Keratinocyte (primary cell): Measurements from ENCODE around the gene PGS1. TPM values are rescaled to one million over a fixed set of nuclear protein-coding genes. Genes with fewer than 3 reads are reported as not detected.

ENCODE experiments used
- DNase-seq: peaks from one replicate; pipeline ENCODE4 v3.0.0-alpha.2; 2011; ENCODE audit warnings: low read depth, missing footprints, low spot score
- FAIRE-seq: peaks from 2 replicates; lab custom pipeline; 2011; peaks lifted over from hg19 to GRCh38; lab: Jason Lieb, UNC
- H2AFZ ChIP-seq: 2 replicates; pipeline ENCODE4 v1.6.0; 2012; ENCODE audit warnings: low read length, control low read depth, inconsistent platforms; ENCODE audit not compliant: control insufficient read depth
- H3K27ac ChIP-seq: 2 replicates; pipeline ENCODE4 v1.5.1; 2011; ENCODE audit warnings: low read length; ENCODE audit not compliant: control insufficient read depth, insufficient read depth
- H3K27me3 ChIP-seq: 3 replicates; pipeline ENCODE4 v1.6.0; 2011; ENCODE audit warnings: low read length; ENCODE audit not compliant: control insufficient read depth, insufficient read depth; ENCODE audit errors: extremely low read depth
- H3K36me3 ChIP-seq, 2 experiments: 2 replicates in 1 of 2; 3 replicates in 1 of 2; pipeline ENCODE4 v1.5.1; 2011; ENCODE audit warnings: low read length in 2 of 2, mild to moderate bottlenecking in 1 of 2; ENCODE audit not compliant: control insufficient read depth in 2 of 2, insufficient read depth in 2 of 2; ENCODE audit errors: extremely low read depth in 1 of 2
- H3K4me1 ChIP-seq: 3 replicates; pipeline ENCODE4 v1.5.1; 2011; ENCODE audit warnings: low read length; ENCODE audit not compliant: control insufficient read depth, insufficient read depth; ENCODE audit errors: extremely low read depth
- H3K4me2 ChIP-seq: 3 replicates; pipeline ENCODE4 v1.6.0; 2011; ENCODE audit warnings: low read depth, low read length; ENCODE audit not compliant: control insufficient read depth, insufficient read depth; ENCODE audit errors: extremely low read depth
- H3K4me3 ChIP-seq, 3 experiments: fragments of 200-600 bp in 1 of 3; sonication (generic) in 1 of 3; 2 replicates in 2 of 3; 3 replicates in 1 of 3; pipeline ENCODE4 v1.5.1; 2011 to 2016; ENCODE audit warnings: low read length in 3 of 3, mild to moderate bottlenecking in 3 of 3, control low read depth in 2 of 3, inconsistent platforms in 1 of 3, low read depth in 1 of 3, mixed read lengths in 1 of 3, mixed run types in 1 of 3, moderate library complexity in 1 of 3; ENCODE audit not compliant: control insufficient read depth in 2 of 3, insufficient read depth in 2 of 3; ENCODE audit errors: extremely low read depth in 1 of 3
- H3K79me2 ChIP-seq: 2 replicates; pipeline ENCODE4 v1.6.0; 2012; ENCODE audit warnings: low read length; ENCODE audit not compliant: control insufficient read depth, insufficient read depth
- H3K9ac ChIP-seq: 3 replicates; pipeline ENCODE4 v1.6.0; 2011; ENCODE audit warnings: low read length; ENCODE audit not compliant: control insufficient read depth, insufficient read depth; ENCODE audit errors: extremely low read depth
- H3K9me1 ChIP-seq: 3 replicates; pipeline ENCODE4 v1.6.0; 2011; ENCODE audit warnings: low read length; ENCODE audit not compliant: control insufficient read depth, insufficient read depth; ENCODE audit errors: extremely low read depth
- H3K9me3 ChIP-seq: 2 replicates; pipeline ENCODE4 v1.5.1; 2012; ENCODE audit warnings: low read depth, low read length; ENCODE audit not compliant: control insufficient read depth
- H4K20me1 ChIP-seq: 3 replicates; pipeline ENCODE4 v1.6.0; 2011; ENCODE audit warnings: low read length; ENCODE audit not compliant: control insufficient read depth, insufficient read depth; ENCODE audit errors: extremely low read depth
- CTCF ChIP-seq, 3 experiments: IDR thresholded peaks in 1 of 3; conservative IDR thresholded peaks in 1 of 3; optimal IDR thresholded peaks in 1 of 3; 2 replicates in 2 of 3; 3 replicates in 1 of 3; pipeline versions ENCODE3 to v1.5.1; 2011; ENCODE audit warnings: low read length in 3 of 3, mild to moderate bottlenecking in 3 of 3, moderate library complexity in 2 of 3, control low read depth in 1 of 3, inconsistent platforms in 1 of 3; ENCODE audit not compliant: insufficient read depth in 2 of 3; ENCODE audit errors: extremely low read depth in 1 of 3
- EZH2 ChIP-seq: IDR thresholded peaks from one replicate; pipeline ENCODE4 v1.6.1; 2012; ENCODE audit warnings: inconsistent platforms, mild to moderate bottlenecking, low read length, moderate library complexity
- dilution Hi-C: fragments of 300-500 bp; cut with MboI; formaldehyde crosslinking; loops from one replicate; pipeline ENCODE4 v1.7.0; 2020; ENCODE audit warnings: low sequenced_read_pairs; ENCODE audit not compliant: extremely low pct_ligation_motif_present
- polyA plus RNA-seq, 5 experiments: library from polyadenylated mRNA; depleted of rRNA in 3 of 5; stranded (reverse) in 3 of 5; stranded (forward) in 1 of 5; unstranded in 1 of 5; fragments of >200 nt; gene quantifications; 1 replicate in 1 of 5; 2 replicates in 3 of 5; 3 replicates in 1 of 5; pipeline versions ENCODE4 v1.2.1 to v1.2.3, GENCODE V29; 2011 to 2012; ENCODE audit warnings: missing spikeins in 2 of 5, low read depth in 1 of 5, low replicate concordance in 1 of 5

The PGS1 gene
- polyA plus RNA-seq, 1 donor (not counting 4 experiments of a cell fraction or from before 2014, with no cell fraction given) = 19.6 TPM

DNA sequence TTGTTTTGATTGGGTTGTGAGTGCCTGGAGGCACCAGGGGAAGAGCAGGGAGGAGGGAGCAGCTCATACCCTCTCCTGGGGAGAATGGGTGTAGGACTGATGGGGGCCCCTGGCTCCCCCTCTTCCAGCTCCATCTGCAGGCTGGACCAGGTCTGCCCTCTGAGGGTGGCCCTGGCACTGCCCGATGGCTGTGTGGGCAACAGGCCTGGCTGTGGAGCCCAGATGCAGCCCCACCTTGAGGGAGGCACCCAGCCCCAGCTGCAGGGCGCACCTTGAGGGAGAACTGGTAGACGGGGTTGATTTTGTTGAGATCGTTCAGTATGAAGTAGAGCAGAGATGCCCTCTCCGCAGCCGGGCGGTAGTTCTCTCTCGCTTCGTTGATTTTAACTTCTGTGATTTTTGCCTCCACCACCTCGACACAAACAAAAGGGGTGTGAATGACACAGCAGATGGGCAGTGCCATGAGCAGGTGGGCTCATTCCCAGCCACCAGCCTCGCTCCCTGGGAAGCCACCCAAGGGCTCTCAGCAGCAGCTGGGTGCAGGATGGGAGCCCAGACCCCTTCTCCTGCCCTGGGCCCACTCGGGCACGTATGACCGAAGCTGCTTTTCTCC, 71.6 kb downstream of the PGS1 start:
- no peak for DNase-seq
- H3K4me1 ChIP-seq = no peaks in the 10 kb centered on the region
- H3K27me3 ChIP-seq = no peaks in the 10 kb centered on the region
- H3K9me3 ChIP-seq = no peaks in the 10 kb centered on the region
- H3K4me3 ChIP-seq = no peak overlapping the region
- no peaks in the 10 kb centered on the region for H3K9me1 ChIP-seq
- no peak for FAIRE-seq
- H2AFZ ChIP-seq = no peak overlapping the region
- no peaks in the 10 kb centered on the region for H3K79me2 ChIP-seq
- no peaks in the 10 kb centered on the region for H4K20me1 ChIP-seq
- no peaks in the 10 kb centered on the region for H3K36me3 ChIP-seq
- TF ChIP-seq CTCF (optimal IDR thresholded peaks at IDR 0.05 in 1 of 3, IDR thresholded peaks at IDR 0.05 in 1 of 3, conservative IDR thresholded peaks at IDR 0.05 in 1 of 3; ENCODE audit: extremely low read depth in 1 of 3, insufficient read depth in 2 of 3, low read length in 3 of 3) (no peak), EZH2 (no peak)
- dilution Hi-C loops = no loop called here
- no peak overlapping the region for H3K27ac ChIP-seq
- H3K4me2 ChIP-seq = no peak overlapping the region
- H3K9ac ChIP-seq = no peak overlapping the region

- FAIRE-seq (no peak), DNase-seq (no peak)
- no peaks in the 10 kb centered on the region for H3K27me3 ChIP-seq
- no peaks in the 10 kb centered on the region for H4K20me1 ChIP-seq
- H3K27ac ChIP-seq = no peak overlapping the region
- TF ChIP-seq CTCF (optimal IDR thresholded peaks at IDR 0.05 in 1 of 3, IDR thresholded peaks at IDR 0.05 in 1 of 3, conservative IDR thresholded peaks at IDR 0.05 in 1 of 3; ENCODE audit: extremely low read depth in 1 of 3, insufficient read depth in 2 of 3, low read length in 3 of 3) (no peak), EZH2 (no peak)
- H3K4me2 ChIP-seq = no peak overlapping the region
- no peak overlapping the region for H2AFZ ChIP-seq
- no peak overlapping the region for H3K4me3 ChIP-seq
- H3K36me3 ChIP-seq = no peaks in the 10 kb centered on the region
- dilution Hi-C loops = no loop called here
- H3K9me1 ChIP-seq = no peaks in the 10 kb centered on the region
- H3K9ac ChIP-seq = no peak overlapping the region
- no peaks in the 10 kb centered on the region for H3K4me1 ChIP-seq
- no peaks in the 10 kb centered on the region for H3K79me2 ChIP-seq
- H3K9me3 ChIP-seq = no peaks in the 10 kb centered on the region
Measured at GRCh38 chr17:78450696-78451345, 72.4 kb downstream of the PGS1 start.
